OCI-LY7 (cell line): Measurements from ENCODE around the gene SETDB2.

Experiments
- EZH2phosphoT487 ChIP-seq: fragments of 200-600 bp; sonication (generic); IDR thresholded peaks from 2 replicates; pipeline ENCODE4 v1.6.1; 2018; ENCODE audit warnings: low read depth, borderline replicate concordance, mild to moderate bottlenecking, mixed run types, antibody characterized with exemption, low read length, moderate library complexity, mixed read lengths
- TF ChIP-seq, protein P1 (sequence below): fragments of 200-600 bp; sonication (generic); conservative IDR thresholded peaks from 2 replicates; pipeline ENCODE4 v1.5.1; 2014; ENCODE audit warnings: mild to moderate bottlenecking, antibody characterized with exemption, low read length, moderate library complexity, mixed read lengths

- TF ChIP-seq, protein P1, sequence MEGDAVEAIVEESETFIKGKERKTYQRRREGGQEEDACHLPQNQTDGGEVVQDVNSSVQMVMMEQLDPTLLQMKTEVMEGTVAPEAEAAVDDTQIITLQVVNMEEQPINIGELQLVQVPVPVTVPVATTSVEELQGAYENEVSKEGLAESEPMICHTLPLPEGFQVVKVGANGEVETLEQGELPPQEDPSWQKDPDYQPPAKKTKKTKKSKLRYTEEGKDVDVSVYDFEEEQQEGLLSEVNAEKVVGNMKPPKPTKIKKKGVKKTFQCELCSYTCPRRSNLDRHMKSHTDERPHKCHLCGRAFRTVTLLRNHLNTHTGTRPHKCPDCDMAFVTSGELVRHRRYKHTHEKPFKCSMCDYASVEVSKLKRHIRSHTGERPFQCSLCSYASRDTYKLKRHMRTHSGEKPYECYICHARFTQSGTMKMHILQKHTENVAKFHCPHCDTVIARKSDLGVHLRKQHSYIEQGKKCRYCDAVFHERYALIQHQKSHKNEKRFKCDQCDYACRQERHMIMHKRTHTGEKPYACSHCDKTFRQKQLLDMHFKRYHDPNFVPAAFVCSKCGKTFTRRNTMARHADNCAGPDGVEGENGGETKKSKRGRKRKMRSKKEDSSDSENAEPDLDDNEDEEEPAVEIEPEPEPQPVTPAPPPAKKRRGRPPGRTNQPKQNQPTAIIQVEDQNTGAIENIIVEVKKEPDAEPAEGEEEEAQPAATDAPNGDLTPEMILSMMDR = no peak
- TF ChIP-seq EZH2phosphoT487 = no peak
These were observed 36.1 kb upstream of the SETDB2 start for GRCh38 chr13:49407936-49408335.
